Measurements from ENCODE around the gene KIAA1328. TPM values are rescaled to one million over a fixed set of nuclear protein-coding genes. Genes with fewer than 3 reads are reported as not detected.
A peak's percentile ranks its signal among the peaks of the same experiment; 100 is the strongest.

Gene KIAA1328
- total and polyA plus RNA-seq, 9 of the 15 experiments (the other 6 are each of a cell fraction or from before 2014, with no cell fraction given) = 4.0 to 8.6 (median 7.4) TPM

- TF ChIP-seq ZNF699 (CRISPR knock-in tag; IDR thresholded peaks at IDR 0.05; ENCODE audit: insufficient replicate concordance) = no peak
- TF ChIP-seq NR4A1 (CRISPR knock-in tag; IDR thresholded peaks at IDR 0.05) = no peak
- peak; percentile 87 for TF ChIP-seq NR4A1 (tag; IDR thresholded peaks at IDR 0.05)
- no peak for TF ChIP-seq BMI1 (IDR thresholded peaks at IDR 0.05; ENCODE audit: low read length)
- TF ChIP-seq E2F6 (IDR thresholded peaks at IDR 0.05; ENCODE audit: borderline replicate concordance in 1 of 2, extremely low read depth in 1 of 2, insufficient read depth in 1 of 2, insufficient read length in 1 of 2, low read depth in 1 of 2, low read length in 1 of 2, poor library complexity in 1 of 2, severe bottlenecking in 1 of 2) = no peak
- TF ChIP-seq MNT (conservative IDR thresholded peaks at IDR 0.05) = peak; percentile 56 to 82
- peak; percentile 93 to 97 for TF ChIP-seq TEAD1 (CRISPR knock-in tag; IDR thresholded peaks at IDR 0.05)
- peak; percentile 70 for TF ChIP-seq ZNF134 (CRISPR knock-in tag; conservative IDR thresholded peaks at IDR 0.05)
- TF ChIP-seq POLR2A (conservative IDR thresholded peaks at IDR 0.05) = no peak
- peak; percentile 76 for TF ChIP-seq ZNF146 (CRISPR knock-in tag; IDR thresholded peaks at IDR 0.05; ENCODE audit: unreplicated experiment)
- no peak for TF ChIP-seq JUND (IDR thresholded peaks at IDR 0.05; ENCODE audit: borderline replicate concordance, low read depth, low read length)
- peak; percentile 67; the same call in 2 of the 3 replicates for TF ChIP-seq JUND (tag; IDR thresholded peaks at IDR 0.05; ENCODE audit: borderline replicate concordance, low read depth, low read length)
- TF ChIP-seq ZNF263 (CRISPR knock-in tag; IDR thresholded peaks at IDR 0.05; ENCODE audit: borderline replicate concordance) = peak; percentile 91
- TF ChIP-seq SMAD1 (IDR thresholded peaks at IDR 0.05; ENCODE audit: low read depth, low read length, partially characterized antibody) = no peak
- TF ChIP-seq SREBF1 (IDR thresholded peaks at IDR 0.05; ENCODE audit: borderline replicate concordance, low read depth, low read length) = peak; percentile 93; the same call in 1 of the 2 replicates
- TF ChIP-seq IRF1 (CRISPR knock-in tag; IDR thresholded peaks at IDR 0.05; ENCODE audit: borderline replicate concordance) = peak; percentile 96; the same call in 1 of the 2 replicates
- peak; percentile 99 for TF ChIP-seq FOXK1 (CRISPR knock-in tag; IDR thresholded peaks at IDR 0.05; ENCODE audit: borderline replicate concordance)
- TF ChIP-seq SREBF2 (CRISPR knock-in tag; IDR thresholded peaks at IDR 0.05) = peak; percentile 99; the same call in 1 of the 2 replicates
- TF ChIP-seq ZNF384 (IDR thresholded peaks at IDR 0.05; ENCODE audit: low read depth, low read length) = 0 out of 2 replicates have a peak, but pooled peaks have one; percentile 39
- no peak for TF ChIP-seq EP300 (IDR thresholded peaks at IDR 0.05; ENCODE audit: low read length)
- TF ChIP-seq YY1 (IDR thresholded peaks at IDR 0.05; ENCODE audit: borderline replicate concordance in 1 of 3, control insufficient read depth in 1 of 3, extremely low read depth in 1 of 3, insufficient read depth in 3 of 3, insufficient read length in 1 of 3, insufficient replicate concordance in 2 of 3, low read depth in 1 of 3, low read length in 2 of 3) = peak in 1 of 3 experiments; percentile 19
- no peak for TF ChIP-seq TRIM25 (IDR thresholded peaks at IDR 0.05; ENCODE audit: borderline replicate concordance)
Measured at GRCh38 chr18:37270038-37270665, 441.2 kb downstream of the KIAA1328 start (continued).

All from K562 (cell line).